Endothelial cell of hepatic sinusoid (primary cell): ENCODE measurements around the gene ZBP1.

ENCODE experiments used
- in situ Hi-C: cut with HindIII; loops from 2 replicates; pipeline ENCODE4 v1.10.0; 2017; ENCODE audit warnings: low sequenced_read_pairs

ZBP1 gene

DNA sequence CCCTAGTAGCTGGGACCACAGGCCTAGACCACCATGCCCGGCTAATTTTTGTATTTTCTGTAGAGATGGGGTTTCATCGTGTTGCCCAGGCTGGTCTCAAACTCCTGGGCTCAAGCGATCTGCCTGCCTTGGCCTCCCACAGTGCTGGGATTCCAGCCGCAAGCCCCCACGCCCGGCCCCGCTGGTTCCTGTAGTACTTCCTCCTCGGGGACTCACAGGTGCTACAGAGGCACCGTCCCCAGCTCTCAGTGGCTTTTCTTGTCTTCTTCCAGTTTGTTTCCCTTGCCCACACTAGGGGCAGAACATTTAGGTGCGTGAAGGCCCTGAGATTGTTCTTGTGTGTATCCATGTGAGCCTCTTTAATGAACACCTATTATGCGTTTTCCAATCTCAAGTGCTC is 773 bp upstream of the ZBP1 start:
- in situ Hi-C loops, result no loop called here

DNA sequence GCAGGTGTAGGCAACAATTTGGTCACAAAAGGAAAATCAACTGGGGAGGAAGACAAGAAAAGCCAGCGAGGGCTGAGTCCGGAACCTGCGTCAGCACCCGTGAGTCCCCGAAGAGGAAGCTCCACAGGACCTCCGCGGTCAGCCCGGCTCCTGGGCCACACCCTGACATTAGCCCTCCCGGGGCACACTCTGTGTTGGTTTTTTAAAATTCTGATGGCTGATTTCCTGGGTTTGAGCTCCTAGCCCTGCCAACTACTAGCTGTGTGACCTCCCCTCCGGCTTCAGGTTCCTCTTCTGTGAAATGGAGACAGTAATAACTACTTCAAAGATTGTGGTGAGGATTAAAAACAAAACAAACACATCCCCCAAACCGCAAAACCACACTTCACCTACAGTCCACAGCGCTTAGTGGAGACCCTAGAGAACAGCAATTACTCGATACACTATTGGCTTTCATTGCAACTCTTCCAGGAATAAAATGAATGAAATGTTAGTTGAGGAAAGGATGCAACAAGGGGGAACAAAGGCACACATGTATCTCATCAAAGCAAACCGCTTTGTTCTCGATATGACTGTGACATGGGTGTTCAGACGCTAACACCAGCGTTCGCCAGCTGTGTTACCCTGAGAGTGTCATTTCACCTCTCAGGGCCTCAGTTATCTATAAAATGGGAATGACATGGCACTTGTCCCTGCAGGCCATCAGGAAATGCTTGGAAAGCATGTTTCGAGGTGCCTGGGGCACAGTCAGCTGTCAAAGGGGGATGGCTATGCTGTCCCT is 985 bp downstream of the ZBP1 start:
- in situ Hi-C loops, result no loop called here

DNA sequence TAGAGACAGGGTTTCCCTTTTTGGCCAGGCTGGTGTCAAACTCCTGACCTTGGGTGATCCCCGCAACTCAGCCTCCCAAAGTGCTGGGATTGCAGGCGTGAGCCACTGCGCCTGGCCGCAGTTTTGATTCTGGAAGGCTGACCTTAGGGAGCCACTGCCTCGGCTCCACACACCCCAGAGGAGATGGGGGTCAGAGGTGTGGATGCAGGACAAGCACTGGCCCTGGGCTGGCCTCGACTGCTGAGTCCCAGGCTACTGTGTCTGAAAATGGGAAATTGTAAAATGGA is 1.5 kb downstream of the ZBP1 start:
- in situ Hi-C loops, result no loop called here

DNA sequence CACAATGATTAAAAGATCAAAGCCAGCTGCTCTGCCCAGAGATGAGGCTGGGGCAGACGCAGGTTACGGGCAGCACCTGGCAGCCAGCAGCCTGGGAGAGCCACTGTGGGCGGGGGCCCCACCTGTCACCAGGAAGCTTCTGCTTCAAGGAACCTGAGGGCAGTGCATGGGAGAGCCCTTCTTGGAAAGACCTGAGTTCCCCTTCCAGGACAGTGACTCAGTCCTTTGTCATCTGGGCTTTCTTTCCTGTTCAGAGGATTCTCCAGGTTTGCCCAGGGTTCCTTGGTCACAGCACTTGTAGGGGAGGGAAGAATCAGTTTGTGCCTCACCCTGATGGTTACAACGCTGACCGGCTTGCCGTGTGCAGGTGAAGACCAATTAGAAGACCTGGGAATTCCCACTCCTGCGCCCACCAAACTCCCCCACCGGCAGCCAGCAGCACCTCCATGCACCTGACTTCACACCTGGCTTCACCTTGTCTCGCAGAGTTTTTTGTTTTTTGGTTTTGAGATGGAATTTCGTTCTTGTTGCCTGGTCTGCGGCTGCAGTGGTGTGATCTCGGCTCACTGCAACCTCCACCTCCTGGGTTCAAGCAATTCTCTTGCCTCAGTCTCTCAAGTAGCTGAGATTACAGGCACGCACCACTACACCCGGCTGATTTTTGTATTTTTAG is 2.0 kb downstream of the ZBP1 start:
- in situ Hi-C loops, result no loop called here

DNA sequence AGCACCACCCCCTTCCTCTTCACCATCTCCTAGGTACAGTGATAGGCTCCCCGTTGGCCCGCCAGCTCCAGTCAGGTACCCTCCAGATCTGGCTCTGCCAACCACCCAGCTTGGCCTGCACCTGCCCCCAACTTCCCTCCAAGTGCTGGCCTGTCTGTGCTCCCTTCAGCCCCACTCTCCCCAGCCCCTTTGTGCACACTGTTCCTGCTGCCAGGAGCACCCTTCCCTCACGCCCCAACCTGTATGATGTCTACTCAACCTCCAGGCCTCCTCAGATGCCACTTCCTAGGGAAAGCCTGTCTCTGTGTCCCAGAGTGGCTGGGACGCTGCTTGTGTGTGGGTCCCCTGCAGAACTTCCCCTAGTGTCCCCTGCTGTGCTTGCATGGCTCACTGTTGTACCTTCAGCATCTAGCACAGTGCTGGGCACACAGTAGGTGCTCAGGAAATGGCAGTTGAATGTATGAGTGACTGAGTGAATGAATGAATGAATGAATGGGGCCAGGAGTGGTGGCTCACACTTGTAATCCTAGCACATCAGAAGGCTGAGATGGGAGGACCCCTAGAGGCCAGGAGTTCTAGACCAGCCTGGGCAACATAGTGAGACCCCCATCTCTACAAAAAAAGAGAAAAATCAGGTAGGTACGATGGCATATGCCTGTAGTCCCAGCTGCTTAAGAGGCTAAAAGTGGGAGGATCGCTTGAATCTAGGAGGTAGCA is 3.0 kb downstream of the ZBP1 start:
- in situ Hi-C loops, result no loop called here

DNA sequence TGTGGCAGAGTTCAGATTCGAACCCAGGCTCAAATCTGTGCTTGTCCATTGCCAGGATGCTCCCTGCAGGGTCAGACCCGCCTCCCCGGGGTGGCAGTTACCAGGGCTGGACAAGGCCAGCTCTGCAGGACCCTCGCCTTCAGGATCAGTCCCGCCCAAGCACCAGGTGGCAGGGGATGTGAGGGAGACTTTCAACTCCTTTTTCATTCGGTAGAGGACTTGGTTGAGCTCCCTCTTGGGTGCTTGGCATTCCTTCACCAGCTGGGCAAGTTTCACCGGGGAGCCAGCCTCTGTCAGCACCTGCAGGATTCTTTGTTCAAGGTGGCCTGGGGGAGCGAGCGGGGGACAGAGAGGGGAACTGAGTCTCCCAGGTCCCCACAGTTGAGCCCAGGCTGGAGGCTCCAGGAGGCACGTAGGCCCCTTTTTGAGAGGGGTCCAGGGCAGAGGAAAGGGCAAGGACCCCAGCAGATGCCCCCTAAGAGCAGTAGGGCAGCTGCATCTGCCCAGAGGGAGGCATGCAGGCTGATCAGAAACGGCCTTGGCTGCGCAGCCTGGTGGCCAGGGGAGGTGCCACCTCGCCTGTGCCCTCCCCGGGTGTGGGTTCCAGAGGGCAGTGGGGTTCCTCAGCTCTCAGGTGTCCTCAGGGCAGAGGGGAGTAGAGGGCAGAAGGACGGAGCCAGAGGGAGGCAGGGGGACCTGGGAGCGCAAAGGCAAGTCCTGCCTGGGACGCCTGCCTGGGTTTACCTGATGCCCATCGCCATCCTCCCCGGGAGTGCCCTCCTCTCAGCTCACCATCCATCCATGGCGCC is 3.9 kb downstream of the ZBP1 start:
- in situ Hi-C loops, result no loop called here

DNA sequence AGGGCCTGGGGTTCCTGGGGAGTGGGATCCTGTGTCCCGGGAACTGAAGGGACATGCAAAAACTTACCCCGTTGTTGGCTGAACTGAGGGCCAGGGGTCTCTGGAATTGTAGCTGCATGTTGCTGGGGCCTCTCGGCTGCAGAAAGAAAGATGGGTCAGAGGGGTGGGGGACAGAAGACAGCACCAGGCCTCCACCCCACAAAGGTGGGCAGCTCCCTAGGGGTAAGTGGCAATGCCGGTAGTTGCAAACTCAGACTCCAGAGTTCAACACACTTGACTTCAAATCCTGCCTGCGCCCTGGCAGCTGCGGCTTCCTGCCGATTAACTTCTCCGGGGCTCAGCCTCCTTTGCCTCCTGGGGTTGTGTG is 4.8 kb downstream of the ZBP1 start:
- in situ Hi-C loops, result no loop called here

DNA sequence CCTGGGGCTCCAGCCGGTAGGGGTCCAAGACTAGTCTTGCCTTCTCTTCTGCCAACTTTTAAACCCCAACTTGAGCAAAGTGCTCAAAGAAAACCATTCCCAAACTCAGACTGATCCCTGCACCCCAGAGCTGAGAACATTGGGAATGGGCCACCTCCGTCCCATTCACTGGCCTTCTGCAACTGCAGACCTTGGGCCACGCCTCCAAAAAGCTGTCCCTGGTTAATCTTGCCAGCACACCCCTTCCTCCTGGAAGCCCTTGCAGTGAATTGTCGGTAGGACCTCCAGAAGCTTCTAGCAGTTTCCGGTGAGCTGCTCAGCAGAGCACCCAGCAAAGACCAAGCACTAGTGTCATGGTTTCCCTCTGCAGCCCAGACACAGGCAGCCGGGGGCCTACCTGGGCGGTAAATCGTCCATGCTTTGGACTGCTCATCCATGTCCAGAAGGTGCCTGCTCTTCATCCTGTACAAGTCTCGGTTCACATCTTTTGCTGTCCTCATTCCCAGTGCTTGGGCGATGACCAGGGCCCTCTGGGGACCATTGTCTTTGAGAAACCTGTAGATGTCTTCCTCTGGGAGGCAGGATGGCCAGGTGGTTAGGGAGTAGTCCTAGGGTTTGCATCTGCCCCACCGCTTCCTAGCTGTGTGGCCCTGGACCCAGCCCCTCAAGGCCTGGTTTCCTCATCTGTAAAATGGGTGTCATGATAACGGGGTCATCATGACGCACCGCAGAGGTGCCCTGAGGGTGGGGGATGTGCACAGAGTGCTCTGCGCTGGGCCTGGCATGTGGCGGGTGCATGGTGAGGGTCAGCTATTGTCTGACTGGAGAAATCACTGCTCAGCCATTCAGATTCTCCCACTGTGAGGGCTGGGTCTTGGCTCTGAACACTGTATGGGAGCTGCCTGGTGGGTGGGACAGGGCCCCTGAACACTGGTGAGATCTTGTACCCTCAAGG is 5.5 kb downstream of the ZBP1 start:
- in situ Hi-C loops, result loop anchor here (5.0 kb wide), 1 partner anchor 573 kb away; no protein-coding TSS in a partner anchor

DNA sequence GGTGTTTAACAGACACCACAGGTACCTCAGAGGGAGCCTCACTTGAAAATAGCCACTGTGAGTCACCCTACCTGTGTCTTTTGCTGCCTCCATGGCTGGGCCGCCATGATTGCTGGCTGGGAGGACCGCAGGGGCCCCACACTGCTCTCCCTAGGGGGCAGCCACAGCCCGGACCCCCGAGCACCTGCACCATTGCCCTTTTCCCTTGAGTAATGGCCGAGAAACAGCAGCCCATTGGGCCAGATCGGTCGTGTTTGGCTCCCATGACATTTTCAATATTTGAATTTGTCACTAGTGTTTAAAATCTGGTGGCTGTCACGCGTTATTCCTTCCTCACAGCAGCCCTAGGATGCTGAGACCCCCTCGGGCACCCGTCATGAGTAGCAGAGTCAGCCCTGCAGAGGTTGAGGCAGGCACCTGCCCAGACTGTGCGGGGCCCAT is 6.7 kb downstream of the ZBP1 start:
- in situ Hi-C loops, result loop anchor here (5.0 kb wide), 1 partner anchor 574 kb away; no protein-coding TSS in a partner anchor

DNA sequence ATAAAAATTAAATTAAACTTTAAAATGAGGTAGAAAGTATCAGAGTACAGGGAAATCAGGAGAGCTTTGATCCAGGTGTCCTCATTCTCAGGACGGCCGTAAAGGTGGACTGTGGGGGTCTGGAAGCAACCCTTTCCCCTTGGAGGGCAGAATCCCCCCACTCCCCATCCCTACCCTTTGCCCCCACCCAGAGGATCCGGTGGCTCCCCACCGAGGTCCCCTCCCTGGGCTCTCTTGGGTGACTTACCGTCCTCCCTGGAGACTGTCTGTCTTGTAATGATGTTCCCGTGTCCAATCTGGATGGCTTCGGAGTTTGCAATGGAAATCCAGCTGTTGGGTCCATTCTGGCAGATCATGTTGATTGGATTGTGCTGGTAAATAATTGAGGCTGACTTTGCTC is 7.3 kb downstream of the ZBP1 start:
- in situ Hi-C loops, result loop anchor here (5.0 kb wide), 1 partner anchor 574 kb away; no protein-coding TSS in a partner anchor

DNA sequence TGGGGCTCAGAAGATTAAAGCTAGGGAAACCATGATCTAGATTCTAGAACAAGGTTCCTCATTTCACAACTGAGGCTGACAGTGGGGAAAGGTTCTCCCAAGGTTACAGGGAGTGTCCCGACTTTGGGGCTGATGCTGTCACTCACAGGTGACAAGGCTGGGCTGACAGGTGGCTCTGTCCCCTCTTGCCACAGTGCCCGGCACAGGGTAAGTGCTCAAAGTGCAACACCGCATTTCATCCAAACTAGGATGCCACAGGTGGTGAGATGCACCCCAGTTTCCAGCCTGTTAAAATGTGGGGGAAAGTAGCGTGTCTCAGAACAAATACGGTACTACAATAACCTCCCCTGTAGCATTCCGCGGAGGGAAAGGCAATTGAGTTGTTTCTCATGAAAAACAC is 7.8 kb downstream of the ZBP1 start:
- in situ Hi-C loops, result loop anchor here (5.0 kb wide), 1 partner anchor 575 kb away; no protein-coding TSS in a partner anchor

DNA sequence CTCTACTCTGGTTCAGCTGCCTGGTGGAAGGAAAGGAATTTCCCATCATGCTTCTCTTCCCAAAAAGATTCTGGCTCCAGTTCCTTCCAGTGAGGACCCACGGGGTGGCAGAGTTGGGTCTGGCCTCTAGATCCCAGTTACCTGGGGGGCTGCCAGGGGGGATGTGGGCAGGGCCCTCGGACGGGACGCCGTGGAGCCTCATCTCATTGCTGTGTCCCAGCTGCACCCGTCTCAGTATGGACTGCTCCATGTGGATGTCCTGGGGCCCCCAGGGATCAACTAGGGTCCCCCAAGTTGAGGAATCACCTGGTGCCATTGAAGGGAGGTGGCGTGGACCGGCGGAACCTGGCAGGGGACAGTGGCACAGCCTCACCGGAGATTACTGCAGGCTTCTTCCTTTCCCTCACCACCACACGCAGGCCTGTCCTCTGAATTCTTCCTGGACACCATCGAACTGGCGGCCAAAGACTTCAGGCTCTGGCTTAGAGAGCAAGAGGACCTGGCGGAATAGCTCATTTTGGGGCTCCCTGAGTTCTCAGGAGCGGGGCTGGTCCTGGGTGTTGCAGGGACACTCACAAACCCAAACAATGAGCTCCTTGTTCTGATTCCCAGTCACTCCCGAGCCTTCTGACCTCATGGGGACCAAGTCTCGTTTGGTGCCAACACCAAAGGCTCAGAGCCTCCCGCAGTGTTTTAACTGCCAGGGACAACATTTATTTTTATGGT is 8.5 kb downstream of the ZBP1 start:
- in situ Hi-C loops, result loop anchor here (5.0 kb wide), 1 partner anchor 576 kb away; no protein-coding TSS in a partner anchor

DNA sequence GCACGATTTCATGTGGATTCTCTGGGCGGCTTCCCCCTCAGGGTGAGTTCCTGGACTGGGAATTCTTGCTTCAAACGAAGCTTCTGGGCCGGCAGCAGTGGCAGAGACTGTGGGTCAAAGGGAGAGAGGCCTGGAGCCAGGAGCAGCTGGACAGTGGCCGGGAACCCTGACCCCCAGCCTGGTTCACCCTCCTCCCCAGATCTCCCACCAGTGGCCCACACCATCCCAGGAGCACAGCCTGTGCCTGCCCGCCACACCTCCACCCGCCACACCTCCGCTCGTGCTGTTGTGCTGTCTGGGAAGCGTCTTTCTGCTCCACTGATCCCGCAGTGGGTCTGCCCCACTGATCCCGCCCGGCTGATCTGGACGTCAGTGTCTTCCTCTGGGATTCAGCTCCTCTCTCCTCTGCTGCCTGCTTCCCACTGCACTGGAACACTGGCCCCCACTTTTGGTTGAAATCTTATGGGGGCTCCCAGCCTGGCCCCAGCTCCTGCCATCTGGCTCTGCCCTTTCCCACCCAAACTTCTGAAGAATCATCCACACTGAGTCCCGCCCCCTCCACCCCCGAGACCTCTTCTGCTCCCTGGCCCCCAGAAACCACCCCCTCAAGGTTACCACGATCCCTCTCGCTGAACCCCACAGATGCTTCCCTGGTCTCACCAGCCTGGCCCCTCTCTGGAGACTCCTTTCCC is 9.8 kb downstream of the ZBP1 start:
- in situ Hi-C loops, result loop anchor here (5.0 kb wide), 1 partner anchor 577 kb away; no protein-coding TSS in a partner anchor

DNA sequence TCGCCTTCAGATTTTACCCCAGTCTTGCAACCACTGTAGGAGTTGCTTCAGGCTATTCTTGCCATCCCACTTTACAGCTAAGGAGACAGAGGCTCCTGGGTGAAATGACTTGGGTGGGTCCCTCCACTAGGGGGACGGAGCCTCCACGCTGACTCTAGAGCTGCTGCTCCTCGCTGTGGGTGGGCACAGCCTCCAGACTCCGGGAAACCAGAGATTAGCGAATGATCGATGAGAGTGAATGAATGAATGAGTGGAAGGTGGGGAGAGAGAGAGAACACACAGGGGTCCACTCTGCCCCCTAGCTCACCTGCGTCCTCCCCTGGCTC is 10.4 kb downstream of the ZBP1 start:
- in situ Hi-C loops, result loop anchor here (5.0 kb wide), 2 partner anchors 37 to 577 kb away; no protein-coding TSS in a partner anchor

DNA sequence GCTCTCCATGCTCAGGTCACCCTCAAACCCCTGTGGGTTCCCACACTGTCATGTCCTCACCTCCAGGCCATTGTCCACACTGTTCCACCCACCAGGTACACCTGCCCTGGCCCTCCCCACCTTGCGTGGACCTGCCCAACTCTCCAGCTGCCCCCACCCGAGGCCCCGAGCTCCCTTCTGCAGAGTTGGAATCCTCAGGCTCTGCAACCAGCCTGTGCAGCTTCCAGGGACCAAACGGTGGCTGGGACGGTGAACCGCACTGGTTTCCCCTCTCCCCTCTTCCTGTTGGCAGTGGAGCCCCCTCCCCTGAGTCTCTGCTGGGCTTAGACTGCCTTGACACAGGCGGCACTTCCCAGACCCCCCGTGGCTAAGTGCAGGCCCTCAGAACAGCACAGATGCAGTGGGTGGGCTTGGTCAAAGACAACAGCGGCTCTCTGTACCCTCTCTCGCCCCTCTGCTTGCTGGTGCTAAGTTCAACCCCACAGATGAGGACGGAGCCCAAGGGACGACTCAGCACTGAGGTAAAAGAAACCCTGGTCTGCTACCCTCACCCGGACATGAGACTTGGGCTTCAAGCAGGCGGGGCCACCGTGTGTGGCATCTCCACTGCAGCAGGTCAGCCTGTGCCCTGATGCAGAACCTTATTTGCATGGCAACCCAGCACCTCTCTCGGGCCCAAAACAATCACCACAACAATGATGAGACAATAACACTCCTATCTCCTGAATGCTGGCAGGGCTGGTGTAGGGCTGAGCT is 11.0 kb downstream of the ZBP1 start:
- in situ Hi-C loops, result loop anchor here (5.0 kb wide), 1 partner anchor 38 kb away; no protein-coding TSS in a partner anchor

DNA sequence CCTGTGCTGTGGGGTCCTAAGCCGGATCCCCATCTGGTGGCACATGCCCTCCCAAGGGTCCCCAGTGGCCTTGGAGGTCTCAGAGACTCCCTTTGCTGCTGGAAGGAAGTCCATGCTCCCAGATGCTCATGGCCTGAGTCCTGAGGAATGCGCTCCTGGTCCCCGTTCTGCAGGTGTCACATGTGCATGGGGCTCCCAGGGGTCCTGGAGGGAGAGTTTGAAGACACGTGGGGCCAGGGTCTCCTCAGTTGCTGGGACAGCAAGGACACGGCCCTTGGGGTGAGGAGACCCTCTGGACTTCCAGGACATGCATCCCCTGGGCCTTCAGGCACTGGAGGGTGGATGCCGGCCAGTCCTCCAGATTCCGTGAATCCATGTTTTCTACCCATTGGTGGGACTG is 11.7 kb downstream of the ZBP1 start:
- in situ Hi-C loops, result loop anchor here (5.0 kb wide), 1 partner anchor 39 kb away; no protein-coding TSS in a partner anchor

DNA sequence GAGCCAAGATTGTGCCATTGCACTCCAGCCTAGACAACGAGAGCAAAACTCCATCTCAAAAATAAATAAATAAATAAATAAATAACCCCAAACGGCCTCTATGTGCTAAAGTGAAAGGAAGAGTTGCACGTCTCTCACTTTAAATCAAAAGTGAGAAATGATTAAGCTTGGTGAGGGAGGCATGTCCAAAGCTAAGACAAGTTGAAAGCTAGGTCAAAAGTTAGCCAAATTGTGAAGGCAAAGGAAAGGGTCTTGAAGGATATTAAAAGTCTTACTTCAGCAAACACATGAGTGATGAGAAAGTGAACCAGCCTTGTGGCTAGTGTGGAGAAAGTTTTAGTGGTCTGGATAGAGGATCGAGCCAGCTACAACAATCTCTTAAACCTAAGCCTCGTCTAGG is 14.3 kb downstream of the ZBP1 start:
- in situ Hi-C loops, result loop anchor here (5.0 kb wide), 1 partner anchor 41 kb away; no protein-coding TSS in a partner anchor

DNA sequence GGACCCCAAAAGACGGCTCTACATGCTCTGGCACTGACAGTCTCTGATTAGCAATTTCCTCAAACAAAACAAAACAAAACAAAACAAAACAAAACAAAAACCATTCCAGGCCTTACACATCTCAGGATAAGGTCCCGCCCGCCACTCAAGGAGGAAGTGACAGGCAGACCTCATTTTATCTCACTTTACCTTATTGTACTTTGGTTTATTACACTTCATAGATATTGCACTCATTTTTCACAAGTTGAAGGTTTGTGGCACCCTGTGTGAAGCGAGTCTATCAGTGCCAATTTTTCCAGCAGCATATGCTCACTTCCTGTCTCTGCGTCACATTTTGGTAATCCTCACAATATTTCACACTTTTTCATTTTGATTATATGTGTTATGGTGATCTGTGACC is 15.2 kb downstream of the ZBP1 start:
- in situ Hi-C loops, result loop anchor here (5.0 kb wide), 1 partner anchor 42 kb away; no protein-coding TSS in a partner anchor
